Thyroid gland (tissue), 4 donors: Measurements from ENCODE around the gene EIF2S2.

Experiments used
- CTCF ChIP-seq, 6 experiments: fragments of 200-600 bp in 3 of 6; fragments of 450-650 bp in 3 of 6; sonication (generic) in 3 of 6; IDR thresholded peaks; one replicate each; pipeline ENCODE4 v1.5.1; 2016 to 2019; ENCODE audit warnings: antibody characterized with exemption in 6 of 6, mild to moderate bottlenecking in 2 of 6, inconsistent platforms in 1 of 6, moderate library complexity in 1 of 6
- POLR2A ChIP-seq, 2 donors: fragments of 450-650 bp; IDR thresholded peaks; one replicate each; pipeline ENCODE4 v1.6.1; 2017; ENCODE audit warnings: antibody characterized with exemption in 2 of 2, mild to moderate bottlenecking in 2 of 2, moderate library complexity in 1 of 2

- no peak for TF ChIP-seq CTCF (IDR thresholded peaks at IDR 0.05)
- TF ChIP-seq POLR2A (IDR thresholded peaks at IDR 0.05): no peak
These were observed 56.8 kb downstream of the EIF2S2 start for GRCh38 chr20:34055290-34055689.
